ENCODE results near the gene LMNB1. TPM values are rescaled to one million over a fixed set of nuclear protein-coding genes. Genes with fewer than 3 reads are reported as not detected.

Gene LMNB1
- 53.6 to 77.2 TPM (median 55.2 TPM) in 5 replicates for total RNA-seq (2022; extraction: Qiagen RNA extraction)

GRCh38 chr5:126776499-126777256 lies at the start of gene LMNB1:
Gene LMNB1 (plus strand): TSS chr5:126777136. CDS start chr5:126777509, 373 bp downstream.

Other genes with a start within 250 kb of the LMNB1 start
- 70.8 to 75.2 TPM (median 72.2 TPM) in 5 replicates for gene ALDH7A1, start 181.9 kb upstream of the LMNB1 start, total RNA-seq (2022; extraction: Qiagen RNA extraction)
- 49.1 to 70.9 TPM (median 49.6 TPM) in 5 replicates for gene PHAX, start 176.2 kb upstream of the LMNB1 start, total RNA-seq (2022; extraction: Qiagen RNA extraction)

All from A549 treated with AZD2906 at 1 μM for 4 hours (cell line).